Muscle of leg (tissue), 11 donors: ENCODE measurements around the gene RGS9. TPM values are rescaled to one million over a fixed set of nuclear protein-coding genes. Genes with fewer than 3 reads are reported as not detected.

Source experiments
- DNase-seq: peaks from one replicate; pipeline ENCODE4 v3.0.0; 2013
- H3K27ac ChIP-seq: one replicate; pipeline ENCODE4 v1.5.1; 2013; ENCODE audit warnings: mild to moderate bottlenecking, low read length, control low read depth
- H3K27me3 ChIP-seq: one replicate; pipeline ENCODE4 v1.6.1; 2013; ENCODE audit warnings: low read length; ENCODE audit not compliant: control insufficient read depth, insufficient read depth
- H3K36me3 ChIP-seq: one replicate; pipeline ENCODE4 v1.6.1; 2013; ENCODE audit warnings: low read length; ENCODE audit not compliant: control insufficient read depth, insufficient read depth
- H3K4me1 ChIP-seq: one replicate; pipeline ENCODE4 v1.6.1; 2013; ENCODE audit warnings: low read length; ENCODE audit not compliant: control insufficient read depth, insufficient read depth
- H3K4me3 ChIP-seq: one replicate; pipeline ENCODE4 v1.5.1; 2013; ENCODE audit warnings: low read length, control low read depth
- H3K9me3 ChIP-seq: replicated peaks from 2 replicates; pipeline ENCODE4 v1.6.1; 2013; ENCODE audit warnings: low read depth, low read length; ENCODE audit not compliant: control insufficient read depth
- WGBS: methylation state at CpG from one replicate; pipeline ENCODE4 v1.1.5; 2013; ENCODE audit warnings: missing lambda C conversion rate; ENCODE audit not compliant: insufficient coverage; 5-methylcytosine and 5-hydroxymethylcytosine counted together
- polyA plus RNA-seq, 8 donors: library from polyadenylated mRNA; unstranded; fragments of 120-200 nt; gene quantifications; one replicate each; pipeline versions ENCODE4 v1.2.1 to v1.2.3, GENCODE V29; 2013; ENCODE audit warnings: inconsistent platforms in 1 of 8, low replicate concordance in 1 of 8; ENCODE audit not compliant: insufficient read length in 8 of 8, insufficient read depth in 1 of 8
- total RNA-seq: library from RNA; stranded (reverse); fragments of 120-200 nt; gene quantifications from one replicate; pipeline ENCODE4 v1.2.4, GENCODE V29; 2013

RGS9 gene
- total and polyA plus RNA-seq, 9 donors = 2.5 to 4.2 (median 3.4) TPM

- Histone ChIP-seq H3K9me3 (no peaks in the 10 kb centered on the region), H3K27me3 (no peaks in the 10 kb centered on the region), H3K4me1 (peaks cover 6% of the 10 kb centered on the region), H3K4me3 (no peak overlapping the region), H3K36me3 (no peaks in the 10 kb centered on the region), H3K27ac (no peak overlapping the region)
- 100% methylated on average over 3 of the region's 9 CpGs for WGBS
- DNase-seq = no peak
These were observed 44.3 kb downstream of the RGS9 start for GRCh38 chr17:65181237-65182061.

GRCh38 chr17:65182233-65182632 lies 45.1 kb downstream of the RGS9 start:
- Histone ChIP-seq H3K4me1 (peaks cover 6% of the 10 kb centered on the region), H3K27me3 (no peaks in the 10 kb centered on the region), H3K27ac (no peak overlapping the region), H3K9me3 (no peaks in the 10 kb centered on the region), H3K36me3 (no peaks in the 10 kb centered on the region), H3K4me3 (no peak overlapping the region)
- no peak for DNase-seq
- WGBS = 74% methylated on average over 9 of the region's 9 CpGs

- no peaks in the 10 kb centered on the region for H3K36me3 ChIP-seq
- no peak overlapping the region for H3K27ac ChIP-seq
- no peaks in the 10 kb centered on the region for H3K27me3 ChIP-seq
- H3K9me3 ChIP-seq = no peaks in the 10 kb centered on the region
- DNase-seq = no peak
- 19% methylated on average over 3 of the region's 6 CpGs for WGBS
- H3K4me3 ChIP-seq = no peak overlapping the region
- peaks cover 6% of the 10 kb centered on the region for H3K4me1 ChIP-seq
These were observed 46.6 kb downstream of the RGS9 start for GRCh38 chr17:65183736-65184135.

GRCh38 chr17:65184235-65184959 lies 47.2 kb downstream of the RGS9 start:
- Histone ChIP-seq H3K9me3 (no peaks in the 10 kb centered on the region), H3K27me3 (no peaks in the 10 kb centered on the region), H3K27ac (no peak overlapping the region), H3K36me3 (no peaks in the 10 kb centered on the region), H3K4me3 (no peak overlapping the region), H3K4me1 (peaks cover 2% of the 10 kb centered on the region)
- WGBS = 72% methylated on average over 3 of the region's 5 CpGs
- DNase-seq = no peak

- Histone ChIP-seq H3K36me3 (no peaks in the 10 kb centered on the region), H3K4me1 (peaks cover 2% of the 10 kb centered on the region), H3K9me3 (no peaks in the 10 kb centered on the region), H3K4me3 (no peak overlapping the region), H3K27ac (no peak overlapping the region), H3K27me3 (no peaks in the 10 kb centered on the region)
- WGBS = 70% methylated on average over 2 of the region's 4 CpGs
- DNase-seq = no peak
These were observed 47.9 kb downstream of the RGS9 start for GRCh38 chr17:65185062-65185461.

- Histone ChIP-seq H3K9me3 (no peaks in the 10 kb centered on the region), H3K4me3 (no peak overlapping the region), H3K36me3 (no peaks in the 10 kb centered on the region), H3K4me1 (peaks cover 2% of the 10 kb centered on the region), H3K27me3 (no peaks in the 10 kb centered on the region), H3K27ac (no peak overlapping the region)
- 78% methylated on average over 4 of the region's 13 CpGs for WGBS
- no peak for DNase-seq
These were observed 48.7 kb downstream of the RGS9 start for GRCh38 chr17:65185668-65186382.

- no peaks in the 10 kb centered on the region for H3K27me3 ChIP-seq
These were observed 53.4 kb downstream of the RGS9 start for GRCh38 chr17:65190467-65191097.

GRCh38 chr17:65191811-65192740 lies 54.9 kb downstream of the RGS9 start:
- no peak overlapping the region for H3K27ac ChIP-seq
- no peaks in the 10 kb centered on the region for H3K27me3 ChIP-seq
- WGBS = 82% methylated on average over 3 of the region's 8 CpGs
- H3K4me1 ChIP-seq = no peaks in the 10 kb centered on the region
- no peaks in the 10 kb centered on the region for H3K9me3 ChIP-seq
- no peak overlapping the region for H3K4me3 ChIP-seq
- no peak for DNase-seq
- no peaks in the 10 kb centered on the region for H3K36me3 ChIP-seq

More at GRCh38 chr17:65190467-65191097, 53.4 kb downstream of the RGS9 start:
- Histone ChIP-seq H3K27ac (no peak overlapping the region), H3K9me3 (no peaks in the 10 kb centered on the region), H3K4me3 (no peak overlapping the region), H3K36me3 (no peaks in the 10 kb centered on the region), H3K4me1 (no peaks in the 10 kb centered on the region)
- WGBS = 67% methylated on average over 2 of the region's 6 CpGs
- no peak for DNase-seq

- no peak overlapping the region for H3K4me3 ChIP-seq
- 93% methylated on average over 2 of the region's 5 CpGs for WGBS
- H3K4me1 ChIP-seq = no peaks in the 10 kb centered on the region
- H3K36me3 ChIP-seq = no peaks in the 10 kb centered on the region
- no peaks in the 10 kb centered on the region for H3K27me3 ChIP-seq
- no peaks in the 10 kb centered on the region for H3K9me3 ChIP-seq
- H3K27ac ChIP-seq = no peak overlapping the region
- no peak for DNase-seq
These were observed 56.1 kb downstream of the RGS9 start for GRCh38 chr17:65193305-65193704.
